HCT116 (cell line): Measurements from ENCODE around the gene DMKN.

Experiments used
- ATF3 ChIP-seq: IDR thresholded peaks from 2 replicates; pipeline ENCODE4 v1.6.1; 2012
- CEBPB ChIP-seq: IDR thresholded peaks from 2 replicates; pipeline ENCODE4 v1.6.1; 2012; ENCODE audit warnings: low read depth
- CTCF ChIP-seq, 3 experiments: fragments of 200-600 bp in 1 of 3; sonication (generic) in 1 of 3; IDR thresholded peaks in 2 of 3; conservative IDR thresholded peaks in 1 of 3; 2 replicates each; pipeline ENCODE4 v1.5.1; 2012 to 2017; ENCODE audit warnings: low read depth in 2 of 3, low read length in 2 of 3, antibody characterized with exemption in 1 of 3, borderline replicate concordance in 1 of 3, control low read depth in 1 of 3, mild to moderate bottlenecking in 1 of 3, mixed read lengths in 1 of 3, mixed run types in 1 of 3, moderate library complexity in 1 of 3; ENCODE audit not compliant: insufficient read depth in 1 of 3
- ELF1 ChIP-seq: IDR thresholded peaks from 2 replicates; pipeline ENCODE4 v1.6.1; 2012; ENCODE audit warnings: low read depth, borderline replicate concordance
- EZH2 ChIP-seq: fragments of 200-600 bp; sonication (generic); IDR thresholded peaks from 2 replicates; pipeline ENCODE4 v1.6.1; 2017; ENCODE audit warnings: antibody characterized with exemption, mixed run types
- JUND ChIP-seq: IDR thresholded peaks from 2 replicates; pipeline ENCODE4 v1.6.1; 2012
- MAX ChIP-seq: IDR thresholded peaks from 2 replicates; pipeline ENCODE4 v1.6.1; 2012
- POLR2A ChIP-seq: IDR thresholded peaks from 2 replicates; pipeline ENCODE4 v1.7.0; 2011; ENCODE audit warnings: borderline replicate concordance; ENCODE audit not compliant: insufficient read depth, insufficient read length; ENCODE audit errors: extremely low read depth
- POLR2AphosphoS5 ChIP-seq: IDR thresholded peaks from 2 replicates; pipeline ENCODE4 v1.6.1; 2011; ENCODE audit warnings: mild to moderate bottlenecking, low read depth, low read length, moderate library complexity
- RAD21 ChIP-seq: IDR thresholded peaks from 2 replicates; pipeline ENCODE4 v1.6.1; 2012; ENCODE audit warnings: low read depth, mild to moderate bottlenecking
- SIN3A ChIP-seq: IDR thresholded peaks from 2 replicates; pipeline ENCODE4 v1.6.1; 2012; ENCODE audit warnings: low read depth
- YY1 ChIP-seq: IDR thresholded peaks from 2 replicates; pipeline ENCODE4 v1.6.1; 2011; ENCODE audit warnings: low read length, low read depth, moderate library complexity, mild to moderate bottlenecking; ENCODE audit not compliant: insufficient replicate concordance; ENCODE audit errors: extremely low read depth
- ZNF274 ChIP-seq: fragments of 200-500 bp; sonication (Bioruptor generic); IDR thresholded peaks from 2 replicates; pipeline ENCODE4 v1.6.1; 2014; ENCODE audit warnings: mild to moderate bottlenecking, low read depth, low read length, inconsistent platforms
- TF ChIP-seq, protein P1 (sequence below): IDR thresholded peaks from 2 replicates; pipeline ENCODE4 v1.6.1; 2012; ENCODE audit warnings: low read depth

- no peak for TF ChIP-seq JUND
- no peak for TF ChIP-seq CTCF (IDR thresholded peaks at IDR 0.05 in 2 of 3, conservative IDR thresholded peaks at IDR 0.05 in 1 of 3; ENCODE audit: borderline replicate concordance in 1 of 3, insufficient read depth in 1 of 3, low read depth in 2 of 3, low read length in 2 of 3)
- no peak for TF ChIP-seq ELF1
- TF ChIP-seq CEBPB = no peak
- no peak for TF ChIP-seq ZNF274
- no peak for TF ChIP-seq EZH2
- TF ChIP-seq POLR2AphosphoS5 = no peak
- TF ChIP-seq POLR2A = no peak
- no peak for TF ChIP-seq YY1
- TF ChIP-seq RAD21 = no peak
- TF ChIP-seq ATF3 = no peak
- TF ChIP-seq SIN3A = no peak
- TF ChIP-seq, protein P1, sequence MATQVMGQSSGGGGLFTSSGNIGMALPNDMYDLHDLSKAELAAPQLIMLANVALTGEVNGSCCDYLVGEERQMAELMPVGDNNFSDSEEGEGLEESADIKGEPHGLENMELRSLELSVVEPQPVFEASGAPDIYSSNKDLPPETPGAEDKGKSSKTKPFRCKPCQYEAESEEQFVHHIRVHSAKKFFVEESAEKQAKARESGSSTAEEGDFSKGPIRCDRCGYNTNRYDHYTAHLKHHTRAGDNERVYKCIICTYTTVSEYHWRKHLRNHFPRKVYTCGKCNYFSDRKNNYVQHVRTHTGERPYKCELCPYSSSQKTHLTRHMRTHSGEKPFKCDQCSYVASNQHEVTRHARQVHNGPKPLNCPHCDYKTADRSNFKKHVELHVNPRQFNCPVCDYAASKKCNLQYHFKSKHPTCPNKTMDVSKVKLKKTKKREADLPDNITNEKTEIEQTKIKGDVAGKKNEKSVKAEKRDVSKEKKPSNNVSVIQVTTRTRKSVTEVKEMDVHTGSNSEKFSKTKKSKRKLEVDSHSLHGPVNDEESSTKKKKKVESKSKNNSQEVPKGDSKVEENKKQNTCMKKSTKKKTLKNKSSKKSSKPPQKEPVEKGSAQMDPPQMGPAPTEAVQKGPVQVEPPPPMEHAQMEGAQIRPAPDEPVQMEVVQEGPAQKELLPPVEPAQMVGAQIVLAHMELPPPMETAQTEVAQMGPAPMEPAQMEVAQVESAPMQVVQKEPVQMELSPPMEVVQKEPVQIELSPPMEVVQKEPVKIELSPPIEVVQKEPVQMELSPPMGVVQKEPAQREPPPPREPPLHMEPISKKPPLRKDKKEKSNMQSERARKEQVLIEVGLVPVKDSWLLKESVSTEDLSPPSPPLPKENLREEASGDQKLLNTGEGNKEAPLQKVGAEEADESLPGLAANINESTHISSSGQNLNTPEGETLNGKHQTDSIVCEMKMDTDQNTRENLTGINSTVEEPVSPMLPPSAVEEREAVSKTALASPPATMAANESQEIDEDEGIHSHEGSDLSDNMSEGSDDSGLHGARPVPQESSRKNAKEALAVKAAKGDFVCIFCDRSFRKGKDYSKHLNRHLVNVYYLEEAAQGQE = no peak
- TF ChIP-seq MAX = no peak
Observed at GRCh38 chr19:35556025-35556590, 42.7 kb upstream of the DMKN start.
